Germinal center (tissue), 1 donor: ENCODE data around the gene FAM149B1.
A peak's percentile ranks its signal among the peaks of the same experiment; 100 is the strongest.

ENCODE experiments used
- DNase-seq: peaks from one replicate; pipeline ENCODE4 v3.0.0; 2012; ENCODE audit warnings: mixed read lengths, low spot score

The FAM149B1 gene

GRCh38 chr10:73174148-73174925 is 6.4 kb downstream of the FAM149B1 start:
- no peak for DNase-seq

GRCh38 chr10:73182568-73182967 is 14.6 kb downstream of the FAM149B1 start:
- DNase-seq: no peak

DNA sequence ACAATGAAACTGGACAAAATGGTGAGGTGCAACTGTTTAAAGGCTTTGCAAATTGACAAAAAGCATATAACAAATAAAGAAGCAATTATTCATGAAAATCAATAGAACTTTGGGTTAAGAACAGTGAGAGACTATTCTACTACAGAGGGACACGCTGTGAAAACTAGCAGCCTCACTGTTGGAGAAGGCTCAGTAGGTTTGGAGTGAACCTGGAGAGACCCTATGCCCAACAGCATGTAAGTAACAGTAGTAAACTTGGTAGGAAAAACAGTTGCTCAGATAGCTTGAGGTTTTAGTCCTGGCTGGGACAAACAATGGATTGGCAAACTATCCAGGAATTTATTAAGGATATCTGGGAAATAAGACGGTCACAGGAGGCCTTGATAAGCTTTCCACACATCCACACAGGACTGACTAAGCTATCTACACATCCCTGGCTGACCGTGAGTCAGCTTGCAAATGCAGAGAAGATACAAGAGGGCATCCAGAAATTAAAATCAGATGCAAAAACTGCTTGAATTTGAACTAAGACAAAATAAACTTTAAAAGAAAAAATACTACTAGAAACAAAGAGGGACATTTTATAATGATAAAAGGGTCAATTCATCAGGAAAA is 15.9 kb downstream of the FAM149B1 start:
- no peak for DNase-seq

- DNase-seq: no peak
Observed at GRCh38 chr10:73186266-73186665, 18.3 kb downstream of the FAM149B1 start.

DNA sequence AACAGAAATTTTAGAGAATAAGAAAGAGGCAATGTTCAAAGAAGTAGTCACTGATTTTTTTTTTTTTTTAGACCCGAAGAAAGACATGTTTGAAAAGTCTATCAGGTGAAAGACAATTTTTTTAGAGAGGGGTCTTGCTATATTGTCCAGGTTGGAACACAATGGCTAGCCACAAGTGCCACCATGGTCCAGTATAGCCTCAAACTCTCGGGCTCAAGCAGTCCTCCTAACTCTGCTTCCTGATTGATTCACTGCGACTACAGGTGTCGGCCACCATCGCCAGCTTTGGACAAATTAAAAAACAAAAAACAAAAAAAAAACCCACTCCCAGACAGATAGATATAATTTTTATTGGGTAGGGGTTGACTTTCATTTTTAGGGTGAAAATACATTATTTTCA is 22.3 kb downstream of the FAM149B1 start:
- DNase-seq: no peak

DNA sequence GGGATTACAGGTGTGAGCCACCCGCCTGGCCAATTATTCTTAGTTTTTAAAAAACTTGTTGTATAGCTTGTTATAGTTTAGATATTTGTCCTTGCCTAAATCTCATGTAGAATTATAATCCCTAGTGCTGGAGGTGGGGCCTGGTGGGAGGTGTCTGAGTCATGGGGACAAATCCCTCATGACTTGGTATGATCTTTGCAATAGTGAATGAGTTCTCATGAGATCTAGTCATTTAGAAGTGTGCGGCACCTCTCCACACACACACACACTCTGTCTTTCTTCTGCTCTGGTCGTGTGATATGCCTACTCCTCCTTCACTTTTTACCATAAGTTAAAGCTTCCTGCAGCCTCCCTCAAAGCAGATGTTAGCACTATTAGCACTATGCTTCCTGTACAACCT is 37.2 kb downstream of the FAM149B1 start:
- no peak for DNase-seq

DNA sequence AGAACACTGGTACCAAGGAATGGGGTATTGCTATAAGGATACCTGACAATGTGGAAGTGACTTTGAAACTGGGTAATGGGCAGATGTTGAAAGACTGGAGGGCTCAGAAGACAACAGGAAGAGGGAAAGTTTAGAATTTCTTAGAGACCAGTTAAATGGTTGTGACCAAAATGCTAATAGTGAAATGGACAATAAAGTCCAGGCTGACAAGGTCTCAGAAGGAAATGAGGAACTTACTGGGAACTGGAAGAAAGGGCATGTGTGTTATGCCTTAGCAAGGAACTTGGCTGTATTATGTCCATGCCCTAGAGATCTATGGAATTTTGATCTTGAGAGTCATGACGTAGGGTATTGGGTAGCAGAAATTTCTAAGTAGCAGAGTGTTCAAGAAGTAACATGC is 38.0 kb downstream of the FAM149B1 start:
- no peak for DNase-seq

GRCh38 chr10:73206385-73206784 is 38.5 kb downstream of the FAM149B1 start:
- no peak for DNase-seq

- no peak for DNase-seq
Observed at GRCh38 chr10:73207883-73208282, 40.0 kb downstream of the FAM149B1 start.

- DNase-seq: no peak
Observed at GRCh38 chr10:73209705-73210104, 41.8 kb downstream of the FAM149B1 start.

- DNase-seq: no peak
Observed at GRCh38 chr10:73210395-73211105, 42.6 kb downstream of the FAM149B1 start.

- no peak for DNase-seq
Observed at GRCh38 chr10:73211106-73211811, 43.3 kb downstream of the FAM149B1 start.

DNA sequence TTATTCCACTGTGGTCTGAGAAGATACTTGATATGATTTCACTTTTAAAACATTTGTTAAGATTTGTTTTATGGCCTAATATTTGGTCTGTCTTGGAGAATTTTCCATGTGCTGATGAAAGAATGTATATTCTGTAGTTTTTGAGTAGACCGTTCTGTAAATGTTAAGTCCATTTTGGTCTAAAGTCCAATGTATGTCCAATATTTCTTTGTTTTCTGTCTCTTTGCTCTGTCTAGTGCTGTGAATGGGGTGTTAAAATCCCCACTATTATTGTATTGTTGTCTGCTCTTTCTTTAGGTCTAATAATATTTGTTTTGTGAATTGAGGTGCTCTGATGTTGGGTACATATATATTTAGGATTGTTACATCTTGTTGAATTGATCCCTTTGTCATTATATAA is 47.8 kb downstream of the FAM149B1 start:
- DNase-seq: no peak

DNA sequence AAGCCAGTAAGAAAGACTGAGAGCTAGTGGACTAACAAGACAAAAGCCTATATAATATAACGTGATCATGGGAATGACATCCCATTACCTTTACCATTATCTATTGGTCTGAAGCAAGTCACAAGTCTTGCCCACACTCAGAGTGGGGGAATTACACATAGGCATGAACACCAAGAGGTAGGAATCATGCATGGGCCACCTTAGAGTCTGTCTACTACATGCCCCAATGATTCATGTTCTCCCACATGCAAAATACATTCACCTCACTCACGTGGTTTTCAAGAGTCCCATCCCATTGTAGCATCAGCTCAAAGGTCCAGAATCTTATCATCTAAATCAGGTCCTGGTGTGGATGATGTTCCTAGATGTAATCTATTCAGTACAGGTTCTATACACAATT is 49.7 kb downstream of the FAM149B1 start:
- no peak for DNase-seq

DNA sequence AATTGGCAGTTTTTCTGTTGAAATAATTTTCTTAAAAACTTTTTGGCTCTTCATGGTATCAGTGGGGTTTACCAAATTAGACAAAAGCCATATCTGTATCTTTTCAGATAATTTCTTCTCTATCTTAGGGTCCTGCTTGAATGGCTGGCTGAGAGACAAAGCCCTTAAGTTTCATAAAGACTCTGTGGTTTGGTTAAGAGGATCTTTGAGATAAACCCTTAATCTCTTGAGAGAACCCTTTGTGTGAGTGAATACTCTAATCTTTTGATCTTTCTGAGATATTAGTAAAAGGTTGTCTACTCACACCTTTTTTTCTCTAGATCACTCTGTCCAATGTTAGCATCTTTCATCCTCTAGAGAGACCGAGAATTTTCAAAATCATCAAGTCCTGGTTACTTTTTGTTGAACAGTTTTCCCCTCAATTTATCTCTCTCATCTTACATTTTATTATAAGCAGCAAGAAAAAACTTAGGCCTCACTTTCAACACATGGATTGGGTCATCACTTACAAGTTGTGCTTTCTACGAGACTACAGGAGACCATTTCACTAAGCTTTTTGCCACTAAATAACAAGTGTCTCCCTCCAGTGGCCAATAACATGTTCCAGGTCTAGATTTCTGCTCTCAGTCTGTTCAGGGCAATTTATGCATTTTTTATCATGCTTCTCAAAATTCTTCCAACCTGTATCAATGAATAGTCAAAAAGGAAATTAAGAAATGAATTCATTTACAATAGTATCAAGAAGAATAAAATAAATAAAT is 50.7 kb downstream of the FAM149B1 start:
- peak; percentile 18 for DNase-seq

- DNase-seq: no peak
Observed at GRCh38 chr10:73219384-73219783, 51.5 kb downstream of the FAM149B1 start.

GRCh38 chr10:73220989-73221388 is 53.1 kb downstream of the FAM149B1 start:
- no peak for DNase-seq

GRCh38 chr10:73225518-73225917 is 57.6 kb downstream of the FAM149B1 start:
- DNase-seq: no peak

DNA sequence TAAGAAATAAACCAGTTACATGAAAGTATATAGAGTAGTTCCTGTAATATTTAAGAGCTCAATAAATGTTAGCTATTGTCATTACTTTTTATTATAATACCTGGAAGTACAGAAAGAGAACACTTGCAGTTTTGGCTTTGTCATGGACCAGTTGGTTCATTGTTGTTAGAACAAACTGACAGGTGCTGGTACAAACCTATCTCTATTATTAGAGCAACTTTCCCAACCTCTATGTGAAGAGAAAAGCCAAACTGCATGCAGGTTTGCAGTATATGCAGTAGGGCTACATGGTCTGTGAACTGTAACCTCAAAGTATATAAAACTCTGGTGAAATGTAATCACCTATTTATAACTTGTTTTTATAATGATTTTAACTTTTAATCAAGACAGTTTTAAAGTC is 58.7 kb downstream of the FAM149B1 start:
- no peak for DNase-seq

DNA sequence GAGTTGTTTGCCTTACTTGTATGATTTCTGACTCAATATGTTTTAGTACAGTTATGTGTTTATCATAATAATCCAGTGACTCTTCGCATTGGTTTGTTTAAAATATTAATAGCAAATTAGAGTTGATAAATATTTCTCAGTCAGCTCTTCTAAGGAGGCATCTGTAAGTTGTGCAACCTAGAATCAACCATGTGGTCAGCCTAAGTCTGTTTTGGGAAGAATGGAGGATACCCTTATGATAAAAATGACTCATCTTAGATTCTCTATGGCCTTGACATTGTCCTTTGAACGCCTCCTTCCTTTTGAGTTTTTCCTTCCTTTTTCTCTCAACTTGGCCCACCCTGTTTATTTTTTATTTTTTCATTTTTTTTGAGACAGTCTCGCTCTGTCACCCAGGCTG is 60.3 kb downstream of the FAM149B1 start:
- DNase-seq: no peak

DNA sequence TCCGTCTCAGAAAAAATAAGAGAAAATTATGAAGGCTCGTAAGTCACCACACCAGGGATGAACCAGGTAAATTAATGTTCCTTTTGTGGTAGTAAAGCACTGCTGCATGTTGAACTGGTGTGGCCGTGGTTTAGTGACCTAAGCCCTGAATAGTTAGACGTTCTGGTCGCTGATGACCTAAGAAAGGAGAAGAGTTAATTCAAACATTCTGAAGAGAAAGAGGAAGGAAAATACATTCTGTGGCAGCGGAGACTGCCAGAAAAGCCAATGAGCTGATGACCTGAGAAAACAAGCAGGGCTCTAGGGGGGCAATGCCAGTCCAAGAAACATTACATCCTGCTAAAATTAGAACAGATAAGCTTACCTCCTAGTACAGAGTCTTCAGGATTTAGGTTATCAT is 61.6 kb downstream of the FAM149B1 start:
- no peak for DNase-seq

DNA sequence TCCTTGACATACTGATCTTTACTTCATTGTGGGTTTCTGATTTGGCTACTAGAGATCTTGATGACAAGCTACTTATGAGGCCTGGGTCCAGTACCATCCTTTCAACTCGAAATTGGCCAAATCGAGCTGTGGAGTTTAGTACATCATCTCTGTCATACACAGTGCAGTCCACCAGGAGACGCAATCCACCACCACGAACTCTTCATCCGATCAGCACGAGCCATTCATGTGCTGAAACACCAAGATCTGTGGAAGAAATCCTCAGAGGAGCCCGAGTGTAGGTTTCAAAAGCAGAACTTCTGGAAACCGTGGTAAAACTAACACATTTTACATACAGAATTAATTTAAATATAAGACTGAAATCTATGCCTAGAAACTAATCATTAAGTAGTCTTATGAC is 65.0 kb downstream of the FAM149B1 start:
- DNase-seq: no peak
